SK-N-SH treated with all-trans-retinoic acid at 6 μM for 48 hours (cell line): Measurements from ENCODE around the gene TSGA10IP.

Source experiments
- GLIS3 ChIP-seq: fragments of 250-450 bp; sonication (Bioruptor Pico); IDR thresholded peaks from 2 replicates; pipeline ENCODE4 v1.5.0; 2020; ENCODE audit warnings: mild to moderate bottlenecking, moderate library complexity
- ZNF8 ChIP-seq: fragments of 450-650 bp; formaldehyde crosslinking; IDR thresholded peaks from 2 replicates; pipeline ENCODE4 v1.5.0; 2020; ENCODE audit warnings: mild to moderate bottlenecking, moderate library complexity
- TF ChIP-seq, protein P1 (sequence below): fragments of 250-450 bp; sonication (Bioruptor Pico); IDR thresholded peaks from 2 replicates; pipeline ENCODE4 v1.5.0; 2020; ENCODE audit warnings: mild to moderate bottlenecking, moderate library complexity

DNA sequence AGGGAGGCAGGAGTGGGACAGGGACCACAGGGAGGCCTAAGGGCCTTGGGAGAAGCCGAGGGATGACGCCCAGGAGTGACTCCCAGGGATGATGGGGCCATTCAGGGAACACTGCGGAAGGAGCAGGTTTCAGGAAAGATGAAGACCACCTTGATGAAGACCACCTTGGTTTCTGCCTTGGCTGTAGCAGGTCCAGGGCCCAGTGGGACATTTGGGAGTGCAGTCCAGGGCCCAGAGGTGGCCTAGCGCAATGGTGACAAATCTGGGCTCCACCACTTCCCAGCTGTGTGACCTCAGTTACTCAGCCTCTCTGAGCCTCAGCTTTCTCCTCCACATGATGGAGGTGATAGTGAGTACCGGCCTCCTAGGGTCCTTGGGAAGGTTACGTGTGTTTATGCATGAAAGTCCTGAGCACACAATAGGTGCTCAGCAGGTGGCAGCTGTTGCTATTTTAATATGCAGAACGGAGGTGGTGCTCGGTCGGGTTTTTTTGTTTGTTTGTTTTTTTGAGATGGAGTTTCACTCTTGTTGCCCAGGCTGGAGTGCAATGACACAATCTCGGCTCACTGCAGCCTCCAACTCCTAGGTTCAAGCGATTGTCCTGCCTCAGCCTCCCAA is 770 bp downstream of the TSGA10IP start:
- TF ChIP-seq ZNF8, result no peak
- TF ChIP-seq GLIS3 (CRISPR knock-in tag), result no peak
- TF ChIP-seq, protein P1, sequence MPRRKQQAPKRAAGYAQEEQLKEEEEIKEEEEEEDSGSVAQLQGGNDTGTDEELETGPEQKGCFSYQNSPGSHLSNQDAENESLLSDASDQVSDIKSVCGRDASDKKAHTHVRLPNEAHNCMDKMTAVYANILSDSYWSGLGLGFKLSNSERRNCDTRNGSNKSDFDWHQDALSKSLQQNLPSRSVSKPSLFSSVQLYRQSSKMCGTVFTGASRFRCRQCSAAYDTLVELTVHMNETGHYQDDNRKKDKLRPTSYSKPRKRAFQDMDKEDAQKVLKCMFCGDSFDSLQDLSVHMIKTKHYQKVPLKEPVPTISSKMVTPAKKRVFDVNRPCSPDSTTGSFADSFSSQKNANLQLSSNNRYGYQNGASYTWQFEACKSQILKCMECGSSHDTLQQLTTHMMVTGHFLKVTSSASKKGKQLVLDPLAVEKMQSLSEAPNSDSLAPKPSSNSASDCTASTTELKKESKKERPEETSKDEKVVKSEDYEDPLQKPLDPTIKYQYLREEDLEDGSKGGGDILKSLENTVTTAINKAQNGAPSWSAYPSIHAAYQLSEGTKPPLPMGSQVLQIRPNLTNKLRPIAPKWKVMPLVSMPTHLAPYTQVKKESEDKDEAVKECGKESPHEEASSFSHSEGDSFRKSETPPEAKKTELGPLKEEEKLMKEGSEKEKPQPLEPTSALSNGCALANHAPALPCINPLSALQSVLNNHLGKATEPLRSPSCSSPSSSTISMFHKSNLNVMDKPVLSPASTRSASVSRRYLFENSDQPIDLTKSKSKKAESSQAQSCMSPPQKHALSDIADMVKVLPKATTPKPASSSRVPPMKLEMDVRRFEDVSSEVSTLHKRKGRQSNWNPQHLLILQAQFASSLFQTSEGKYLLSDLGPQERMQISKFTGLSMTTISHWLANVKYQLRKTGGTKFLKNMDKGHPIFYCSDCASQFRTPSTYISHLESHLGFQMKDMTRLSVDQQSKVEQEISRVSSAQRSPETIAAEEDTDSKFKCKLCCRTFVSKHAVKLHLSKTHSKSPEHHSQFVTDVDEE (CRISPR knock-in tag), result no peak
